Medulla oblongata (tissue), 1 donor: ENCODE data around the gene LVRN.

Source experiments
- DNase-seq: peaks from one replicate; pipeline ENCODE4 v3.0.0-alpha.2; 2015; ENCODE audit errors: extremely low spot score

LVRN gene

GRCh38 chr5:116023619-116024018, 61.3 kb downstream of the LVRN start:
- DNase-seq, result no peak

DNA sequence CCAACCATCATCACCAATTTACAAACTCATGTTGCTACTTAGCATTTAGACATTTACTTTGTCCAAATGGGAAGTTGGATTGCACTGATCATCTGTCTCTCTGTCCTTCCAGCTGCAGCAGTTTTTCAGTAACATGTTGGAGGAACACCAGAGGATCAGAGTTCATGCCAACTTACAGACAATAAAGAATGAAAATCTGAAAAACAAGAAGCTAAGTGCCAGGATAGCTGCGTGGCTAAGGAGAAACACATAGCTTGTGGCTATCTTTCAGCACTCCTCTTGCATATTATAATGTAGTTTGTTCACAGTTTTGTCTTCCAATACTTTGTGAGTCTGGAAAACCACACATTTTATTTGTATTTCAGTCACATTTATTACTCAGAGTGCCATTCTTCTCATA, 63.6 kb downstream of the LVRN start:
- peak; percentile 48 for DNase-seq

DNA sequence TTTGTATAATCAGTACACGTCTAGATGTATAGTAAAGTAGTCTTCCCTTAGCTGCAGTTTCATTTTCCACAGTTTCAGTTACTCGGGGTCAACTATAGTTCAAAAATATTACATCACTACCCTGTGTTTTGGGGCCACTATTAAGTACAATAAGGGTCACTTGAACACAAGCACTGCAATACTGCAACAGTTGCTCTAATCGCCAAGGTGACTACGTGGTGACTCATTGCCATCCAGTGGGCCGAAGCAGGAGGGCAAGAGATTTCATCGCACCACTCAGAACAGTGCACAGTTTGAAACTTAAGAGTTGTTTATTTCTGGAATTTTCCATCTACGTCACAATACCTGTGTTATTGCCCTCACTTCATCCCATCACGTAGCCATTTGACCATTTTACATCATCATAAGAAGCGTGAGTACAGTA, 69.8 kb downstream of the LVRN start, which contains the start of gene ARL14EPL:
Gene ARL14EPL, plus strand, starts transcription at position 379 of the 424 bp plus-strand sequence. CDS start 18,994 bp downstream, outside the sequence.
- DNase-seq, result peak; percentile 45

DNA sequence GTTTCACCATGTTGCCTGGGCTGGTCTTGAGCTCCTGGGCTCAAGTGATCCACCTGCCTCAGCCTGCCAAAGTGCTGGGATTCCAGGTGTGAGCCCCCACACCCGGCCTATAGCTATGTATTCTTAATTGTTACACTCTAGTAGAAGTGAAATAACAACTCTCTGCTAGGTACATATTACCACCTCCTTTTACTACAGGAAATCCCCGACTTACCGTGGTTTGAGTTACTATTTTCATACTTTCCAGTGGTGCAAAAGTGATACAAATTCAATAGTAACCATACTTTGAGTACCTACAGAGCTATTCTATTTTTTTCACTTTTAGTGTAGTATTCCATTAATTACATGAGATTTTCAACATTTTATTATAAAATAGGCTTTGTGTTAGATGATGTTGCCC, 70.7 kb downstream of the LVRN start:
- no peak for DNase-seq

- DNase-seq, result no peak
Observed at GRCh38 chr5:116035123-116035522, 72.8 kb downstream of the LVRN start.

GRCh38 chr5:116037236-116037822, 75.1 kb downstream of the LVRN start:
- DNase-seq, result no peak

DNA sequence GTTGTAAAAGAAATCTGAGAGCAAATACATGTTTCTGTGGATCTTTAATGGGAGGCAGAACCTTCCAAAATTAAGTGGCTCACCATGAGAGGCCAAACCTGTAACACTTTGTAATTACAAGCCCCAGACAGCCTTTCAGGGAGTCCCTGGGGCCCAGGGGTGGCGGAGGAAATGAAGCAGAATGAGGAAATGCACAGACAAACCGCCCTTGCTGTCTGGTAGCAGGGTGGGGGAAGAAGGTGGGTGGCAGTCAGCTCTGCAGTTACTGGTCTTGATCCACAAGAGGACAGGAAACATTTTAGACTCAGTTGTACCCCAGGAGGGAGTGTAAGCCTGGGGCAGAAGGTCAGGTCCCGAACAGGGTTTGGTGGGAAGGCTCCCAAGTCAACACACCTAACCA, 76.5 kb downstream of the LVRN start:
- DNase-seq, result no peak

- DNase-seq, result no peak
Observed at GRCh38 chr5:116042375-116042774, 80.1 kb downstream of the LVRN start.

- DNase-seq, result no peak
Observed at GRCh38 chr5:116044073-116044472, 81.8 kb downstream of the LVRN start.

GRCh38 chr5:116045821-116046220, 83.5 kb downstream of the LVRN start:
- DNase-seq, result no peak

- no peak for DNase-seq
Observed at GRCh38 chr5:116046261-116046660, 84.0 kb downstream of the LVRN start.

DNA sequence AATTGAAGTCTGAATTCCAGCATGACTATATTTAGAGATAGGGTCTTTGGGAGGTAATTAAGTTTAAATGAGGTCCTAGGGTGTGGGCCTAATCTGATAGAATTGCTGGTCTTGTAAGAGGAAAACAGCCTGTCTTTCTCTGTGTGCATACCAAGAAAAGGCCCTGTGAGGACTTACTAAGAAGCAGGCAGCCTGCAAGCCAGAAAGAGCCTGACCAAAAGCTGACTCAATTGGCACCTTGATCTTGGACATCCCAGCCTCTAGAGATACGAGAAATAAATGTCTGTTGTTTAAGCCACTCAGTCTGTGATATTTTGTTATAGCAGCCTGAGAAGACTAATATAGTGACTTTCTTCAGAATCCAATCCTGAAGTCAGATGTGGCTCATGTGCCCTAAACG, 84.5 kb downstream of the LVRN start:
- no peak for DNase-seq

- DNase-seq, result no peak
Observed at GRCh38 chr5:116058346-116058936, 96.2 kb downstream of the LVRN start.

DNA sequence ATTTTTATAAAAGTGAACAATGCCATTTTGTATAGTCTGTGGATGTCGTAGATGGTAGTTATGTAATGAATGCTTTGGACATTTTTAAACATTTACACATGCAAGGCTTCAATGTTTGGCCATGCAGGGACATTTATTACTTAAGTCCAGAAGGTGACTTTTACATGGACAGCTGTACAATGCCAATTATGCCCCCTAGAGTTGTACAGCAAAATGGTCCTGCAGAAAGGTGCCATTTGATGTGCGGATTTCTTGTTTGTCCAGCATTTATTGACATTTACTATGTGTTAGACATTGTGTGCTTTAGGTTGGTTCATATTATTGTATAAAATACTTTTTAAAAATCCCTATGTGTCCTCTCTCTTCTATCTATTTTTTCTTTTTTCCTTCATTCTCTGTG, 100.1 kb downstream of the LVRN start:
- DNase-seq, result no peak

GRCh38 chr5:116063950-116064349, 101.7 kb downstream of the LVRN start:
- DNase-seq, result no peak

- peak; percentile 76 for DNase-seq
Observed at GRCh38 chr5:116068028-116068632, 105.9 kb downstream of the LVRN start.

DNA sequence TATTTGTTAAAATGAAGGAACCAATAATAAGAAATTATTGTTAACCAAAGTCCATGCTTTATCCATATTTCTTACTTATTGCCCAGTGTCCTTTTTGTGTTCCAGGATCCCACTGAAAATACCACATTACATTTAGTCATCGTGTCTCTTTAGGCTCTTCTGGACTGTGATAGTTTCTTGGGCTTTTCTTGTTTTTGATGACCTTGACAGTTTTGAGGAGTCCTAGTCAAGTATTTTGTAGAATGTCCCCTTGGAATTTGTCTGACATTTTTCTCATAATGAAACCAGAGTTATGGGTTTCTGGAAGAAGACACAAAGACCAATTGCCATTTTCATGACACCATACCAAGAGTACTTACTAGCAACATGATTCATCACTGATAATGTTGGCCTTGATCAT, 108.9 kb downstream of the LVRN start:
- no peak for DNase-seq

DNA sequence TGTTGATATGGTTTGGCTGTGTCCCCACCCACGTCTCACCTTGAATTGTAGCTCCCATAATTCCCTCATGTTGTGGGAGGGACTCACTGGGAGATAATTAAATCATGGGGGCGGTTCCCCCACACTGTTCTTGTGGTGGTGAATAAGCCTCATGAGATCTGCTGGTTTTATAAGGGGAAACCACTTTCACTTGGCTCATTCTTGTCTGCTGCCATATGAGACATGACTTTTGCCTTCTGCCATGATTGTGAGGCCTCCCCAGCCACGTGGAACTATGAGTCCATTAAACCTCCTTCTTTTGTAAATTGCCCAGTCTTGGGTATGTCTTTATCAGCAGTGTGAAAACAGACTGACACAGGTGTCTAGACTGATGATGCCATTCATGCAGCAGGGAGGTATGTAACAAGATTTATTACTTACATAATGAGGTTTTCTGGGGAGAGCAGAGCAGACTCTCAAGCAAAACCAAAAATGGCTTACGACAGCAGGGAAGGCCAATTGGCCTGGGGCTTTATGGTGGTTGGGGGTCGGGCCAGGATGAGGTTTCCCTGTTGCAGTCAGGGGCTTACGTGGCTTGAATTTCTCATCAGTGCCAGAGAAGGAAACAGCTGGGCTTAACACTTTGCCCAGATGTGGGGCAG, 113.0 kb downstream of the LVRN start:
- no peak for DNase-seq

DNA sequence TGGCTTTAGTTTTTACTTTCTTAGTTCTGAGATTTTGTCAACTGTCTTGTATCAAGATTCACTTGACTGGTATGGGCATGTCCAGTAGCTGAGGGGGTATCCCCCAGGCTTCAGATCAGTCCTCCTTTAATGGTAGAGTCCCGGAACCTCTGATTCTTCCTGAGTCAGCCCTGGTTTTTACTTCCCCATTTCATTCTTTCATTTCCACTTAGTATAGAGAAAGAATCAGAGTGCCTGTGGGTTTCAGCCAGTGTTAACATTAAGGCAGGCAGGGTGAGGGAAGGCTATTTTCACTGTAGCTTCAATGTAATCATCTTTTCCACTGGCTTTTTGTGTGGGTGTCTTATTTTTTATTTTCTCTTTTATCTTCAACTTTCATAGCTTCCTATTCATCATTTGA, 114.2 kb downstream of the LVRN start:
- DNase-seq, result peak; percentile 66
